GM10248 (cell line): ENCODE results near the gene CCDC8.
"Not testable (repeated sequence)": the region's sequence is repeated elsewhere in the genome, so short reads cannot be mapped to it uniquely, and the experiment has no call there.

ENCODE experiments used
- CTCF ChIA-PET: fragments of 300-600 bp; sonication (Branson Sonifier 250); formaldehyde crosslinking; extraction: SDS; loops from one replicate; lab custom pipeline; 2021; ENCODE audit warnings: antibody characterized with exemption; lab: Yijun Ruan, JAX
- POLR2A ChIA-PET: fragments of 350-650 bp; sonication (Branson Sonifier 250); formaldehyde crosslinking; extraction: SDS; loops from one replicate; lab custom pipeline; 2020; ENCODE audit warnings: antibody characterized with exemption; lab: Yijun Ruan, JAX
- DNase-seq: peaks from one replicate; pipeline ENCODE4 v3.0.0; 2012; ENCODE audit errors: extremely low spot score
- TF ChIP-seq, protein P1 (sequence below): IDR thresholded peaks from 2 replicates; pipeline ENCODE4 v1.5.1; 2012; ENCODE audit warnings: mild to moderate bottlenecking, low read depth; ENCODE audit errors: extremely low read depth, missing control alignments, control extremely low read depth

The CCDC8 gene

DNA sequence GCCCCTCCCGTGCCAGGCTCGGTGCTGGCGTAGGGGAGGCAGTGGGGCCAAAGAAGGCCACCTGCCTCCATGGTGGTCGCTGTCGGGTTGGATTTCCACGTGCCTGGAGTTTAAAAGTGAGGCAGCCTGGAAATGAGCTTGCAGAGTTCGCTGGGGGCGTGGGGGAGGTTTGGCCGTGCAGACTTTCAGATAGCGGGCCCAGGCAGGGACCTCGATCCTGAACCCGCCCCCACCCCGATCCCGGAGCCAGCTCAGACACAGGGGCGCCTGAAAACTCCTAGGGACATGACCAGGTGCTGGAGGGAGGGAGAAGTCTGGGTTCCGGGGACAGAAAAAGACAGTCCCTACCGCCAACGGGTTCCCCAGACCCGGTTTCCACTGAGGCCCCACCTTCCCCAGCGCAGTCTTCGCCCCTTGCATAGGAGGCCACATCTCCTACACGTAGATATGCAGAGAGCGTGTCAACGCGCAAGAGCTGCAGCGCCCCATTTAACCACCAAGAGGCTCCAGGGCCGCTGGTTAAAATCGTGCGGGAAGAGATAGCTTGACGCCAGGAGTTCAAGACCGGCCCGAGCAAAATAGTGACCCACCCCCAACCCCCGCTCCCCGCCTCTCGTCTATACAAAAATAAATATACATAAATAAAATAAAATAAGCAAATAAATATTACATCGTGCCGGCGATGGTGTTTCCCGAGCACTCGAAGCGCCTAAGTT lies 8.5 kb downstream of the CCDC8 start:
- ChIA-PET POLR2A (no interaction called here), CTCF (interaction anchor here (1.4 to 7.5 kb wide), 3 partner anchors 9 to 109 kb away, joined by 4 to 70 read pairs (median 13); no protein-coding TSS in a partner anchor)
- TF ChIP-seq, protein P1, sequence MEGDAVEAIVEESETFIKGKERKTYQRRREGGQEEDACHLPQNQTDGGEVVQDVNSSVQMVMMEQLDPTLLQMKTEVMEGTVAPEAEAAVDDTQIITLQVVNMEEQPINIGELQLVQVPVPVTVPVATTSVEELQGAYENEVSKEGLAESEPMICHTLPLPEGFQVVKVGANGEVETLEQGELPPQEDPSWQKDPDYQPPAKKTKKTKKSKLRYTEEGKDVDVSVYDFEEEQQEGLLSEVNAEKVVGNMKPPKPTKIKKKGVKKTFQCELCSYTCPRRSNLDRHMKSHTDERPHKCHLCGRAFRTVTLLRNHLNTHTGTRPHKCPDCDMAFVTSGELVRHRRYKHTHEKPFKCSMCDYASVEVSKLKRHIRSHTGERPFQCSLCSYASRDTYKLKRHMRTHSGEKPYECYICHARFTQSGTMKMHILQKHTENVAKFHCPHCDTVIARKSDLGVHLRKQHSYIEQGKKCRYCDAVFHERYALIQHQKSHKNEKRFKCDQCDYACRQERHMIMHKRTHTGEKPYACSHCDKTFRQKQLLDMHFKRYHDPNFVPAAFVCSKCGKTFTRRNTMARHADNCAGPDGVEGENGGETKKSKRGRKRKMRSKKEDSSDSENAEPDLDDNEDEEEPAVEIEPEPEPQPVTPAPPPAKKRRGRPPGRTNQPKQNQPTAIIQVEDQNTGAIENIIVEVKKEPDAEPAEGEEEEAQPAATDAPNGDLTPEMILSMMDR, result no peak
- DNase-seq, result no peak

DNA sequence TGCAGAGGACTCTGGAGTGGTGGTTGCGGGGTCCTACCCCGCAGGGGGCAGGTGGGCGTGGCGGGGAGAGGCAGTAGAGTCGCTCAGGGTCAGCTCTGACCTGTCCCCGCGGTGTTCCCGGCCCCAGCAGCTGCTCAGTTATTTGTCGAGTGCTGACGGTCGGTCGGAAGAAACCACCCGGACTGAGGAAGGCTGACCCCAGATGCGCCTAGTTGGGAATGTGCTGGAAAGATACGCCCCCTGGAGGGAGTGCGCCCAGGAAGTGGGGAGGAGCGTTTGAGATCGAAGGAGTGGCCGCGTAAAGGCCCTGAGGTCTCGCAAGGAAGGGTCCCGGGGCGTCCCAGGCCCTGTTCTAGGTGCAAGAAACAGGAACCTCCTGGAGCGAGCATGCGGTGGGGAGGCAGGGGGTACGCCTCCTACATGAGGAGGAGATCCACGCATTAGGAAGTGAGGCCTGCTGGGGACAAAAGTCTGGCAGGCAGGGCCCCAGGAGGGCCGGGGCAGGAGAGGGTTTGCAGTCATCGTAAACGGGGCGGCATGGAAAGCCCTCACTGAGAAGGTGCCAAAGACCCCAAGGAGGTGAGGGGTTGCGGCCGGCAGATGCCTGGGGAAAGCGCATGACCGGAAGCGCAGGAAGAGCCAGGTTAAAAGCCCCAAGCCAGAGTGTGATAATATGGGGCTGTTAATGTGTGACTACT lies 9.2 kb downstream of the CCDC8 start:
- TF ChIP-seq, protein P1, result no peak
- ChIA-PET CTCF (interaction anchor here (0.6 to 7.5 kb wide), 4 partner anchors 24 to 107 kb away, joined by 3 to 70 read pairs (median 4); no protein-coding TSS in a partner anchor), POLR2A (no interaction called here)

GRCh38 chr19:46402725-46403124 lies 10.6 kb downstream of the CCDC8 start:
- TF ChIP-seq, protein P1, result no peak
- CTCF ChIA-PET, result interaction anchor here (1.0 to 7.5 kb wide), 16 partner anchors 12 to 142 kb away, joined by 3 to 70 read pairs (median 5); no protein-coding TSS in a partner anchor
- POLR2A ChIA-PET, result no interaction called here
- DNase-seq, result no peak

More for the DNA sequence above, 9.2 kb downstream of the CCDC8 start:
- no peak for DNase-seq

- DNase-seq, POLR2A ChIA-PET: not testable (repeated sequence)
- CTCF ChIA-PET, result interaction anchor here (0.7 to 1.5 kb wide), 8 partner anchors 11 to 116 kb away, joined by 3 to 6 read pairs (median 3); no protein-coding TSS in a partner anchor
These were observed 15.4 kb downstream of the CCDC8 start for GRCh38 chr19:46397801-46398479.

GRCh38 chr19:46394402-46394797 lies 19.0 kb downstream of the CCDC8 start:
- TF ChIP-seq, protein P1, result no peak
- ChIA-PET CTCF (interaction anchor here (0.7 to 4.0 kb wide), 18 partner anchors 8 to 149 kb away, joined by 3 to 53 read pairs (median 4); no protein-coding TSS in a partner anchor), POLR2A (interaction anchor here (0.6 kb wide), 2 partner anchors 456 to 1090 kb away, joined by 5 to 6 read pairs; partner anchors contain the start of genes AP2S1 and KPTN)
- no peak for DNase-seq

DNA sequence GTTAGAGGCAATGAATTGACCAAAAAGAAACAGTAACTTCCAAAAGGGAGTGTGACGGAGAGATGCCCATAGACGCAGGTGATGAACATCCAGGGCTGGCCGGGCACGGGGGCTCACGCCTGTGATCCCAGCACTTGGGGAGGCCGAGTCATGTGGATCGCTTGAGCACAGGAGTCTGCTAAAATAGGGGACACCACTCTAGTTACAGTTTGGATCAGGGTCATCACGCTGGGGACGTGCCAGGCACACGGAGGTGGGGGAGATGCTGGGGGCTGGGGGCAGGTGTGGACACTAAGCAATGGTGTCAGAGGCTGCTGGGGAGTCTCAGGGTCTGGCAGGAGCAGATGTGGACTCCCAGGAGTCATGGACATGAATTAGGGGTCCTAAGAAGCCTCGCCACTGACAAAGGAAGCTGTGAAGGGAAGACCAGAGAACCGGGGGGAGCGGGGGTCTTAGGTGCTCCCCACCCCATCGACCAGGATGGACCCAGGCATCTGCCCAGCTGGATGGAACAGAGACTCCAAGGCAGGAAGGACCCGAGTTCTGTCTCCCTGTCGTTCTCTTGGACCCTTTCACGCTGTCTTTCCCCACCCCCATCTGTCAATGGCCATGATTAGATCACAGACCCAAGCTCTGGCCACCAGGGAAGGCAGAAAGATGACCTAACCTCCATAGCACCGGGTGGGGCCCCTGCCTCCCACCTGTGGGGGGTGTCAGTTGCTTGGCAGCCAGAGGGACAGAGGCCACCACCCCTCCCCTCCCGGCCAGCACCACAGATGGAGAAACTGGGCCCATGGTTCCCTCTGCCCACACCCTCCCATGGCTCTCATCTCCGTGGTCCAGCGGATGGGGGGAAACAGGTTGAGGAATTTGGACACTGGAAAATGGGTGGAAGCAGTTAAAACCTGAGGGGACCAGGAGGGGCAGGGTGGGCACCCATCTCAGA lies 19.6 kb downstream of the CCDC8 start:
- CTCF ChIA-PET, result interaction anchor here (1.0 to 4.0 kb wide), 6 partner anchors 7 to 150 kb away, joined by 3 to 53 read pairs (median 8); no protein-coding TSS in a partner anchor
- TF ChIP-seq, protein P1, result no peak
- no peak for DNase-seq
- POLR2A ChIA-PET, result no interaction called here
